HEK293 (cell line): ENCODE measurements around the gene TNFRSF18.

Source experiments
- CTCF ChIA-PET: fragments of 350-600 bp; formaldehyde crosslinking; extraction: SDS; loops from one replicate; lab custom pipeline; 2021; ENCODE audit warnings: antibody characterized with exemption; lab: Yijun Ruan, JAX
- POLR2A ChIA-PET: fragments of 300-600 bp; formaldehyde crosslinking; extraction: SDS; loops from one replicate; lab custom pipeline; 2020; ENCODE audit warnings: antibody characterized with exemption, inconsistent platforms; lab: Yijun Ruan, JAX
- H3K27ac ChIP-seq: fragments of 200-500 bp; sonication (Bioruptor generic); 2 replicates; pipeline ENCODE4 v1.5.1; 2014; ENCODE audit warnings: low read depth, low read length, control low read depth, inconsistent platforms; ENCODE audit errors: extremely low read depth
- H3K36me3 ChIP-seq, 2 experiments: fragments of 200-500 bp in 1 of 2; sonication (Bioruptor generic) in 1 of 2; 1 replicate in 1 of 2; 2 replicates in 1 of 2; pipeline ENCODE4 v1.5.1; 2014 to 2017; ENCODE audit warnings: inconsistent platforms in 2 of 2, low read length in 2 of 2; ENCODE audit not compliant: control insufficient read depth in 2 of 2, insufficient read depth in 1 of 2
- H3K4me1 ChIP-seq: fragments of 200-500 bp; sonication (Bioruptor generic); 2 replicates; pipeline ENCODE4 v1.5.1; 2014; ENCODE audit warnings: mild to moderate bottlenecking, low read length, inconsistent platforms; ENCODE audit not compliant: control insufficient read depth, insufficient read depth
- H3K4me3 ChIP-seq: 2 replicates; pipeline ENCODE4 v1.5.1; 2011; ENCODE audit warnings: low read depth, mild to moderate bottlenecking, control low read depth, low read length, moderate library complexity
- H3K9me3 ChIP-seq: fragments of 200-500 bp; sonication (Bioruptor generic); 2 replicates; pipeline ENCODE4 v1.5.1; 2014; ENCODE audit warnings: low read depth, low read length, inconsistent platforms; ENCODE audit not compliant: control insufficient read depth, insufficient read depth
- BCL11A ChIP-seq: fragments of 450-650 bp; formaldehyde crosslinking; IDR thresholded peaks from 2 replicates; pipeline ENCODE4 v1.5.1; 2016; ENCODE audit warnings: low read depth, missing biosample characterization, missing genetic modification characterization
- KLF8 ChIP-seq: fragments of 450-650 bp; formaldehyde crosslinking; IDR thresholded peaks from 2 replicates; pipeline ENCODE4 v1.5.1; 2016; ENCODE audit warnings: missing biosample characterization, missing genetic modification characterization
- REPIN1 ChIP-seq: fragments of 450-650 bp; formaldehyde crosslinking; IDR thresholded peaks from 2 replicates; pipeline ENCODE4 v1.5.1; 2017; ENCODE audit warnings: missing biosample characterization, missing genetic modification characterization, low read depth
- SALL2 ChIP-seq: fragments of 450-650 bp; formaldehyde crosslinking; IDR thresholded peaks from 2 replicates; pipeline ENCODE4 v1.5.0; 2017; ENCODE audit warnings: missing biosample characterization, mild to moderate bottlenecking, missing genetic modification characterization, borderline replicate concordance
- ZFP69B ChIP-seq: fragments of 450-650 bp; formaldehyde crosslinking; IDR thresholded peaks from 2 replicates; pipeline ENCODE4 v1.5.1; 2016; ENCODE audit warnings: missing biosample characterization, missing genetic modification characterization
- ZNF138 ChIP-seq: fragments of 450-650 bp; formaldehyde crosslinking; IDR thresholded peaks from 2 replicates; pipeline ENCODE4 v1.5.1; 2016; ENCODE audit warnings: missing biosample characterization, missing genetic modification characterization, borderline replicate concordance
- ZNF19 ChIP-seq: fragments of 450-650 bp; formaldehyde crosslinking; IDR thresholded peaks from 2 replicates; pipeline ENCODE4; 2016; ENCODE audit warnings: missing biosample characterization, missing genetic modification characterization, low read depth
- ZNF223 ChIP-seq: fragments of 450-650 bp; formaldehyde crosslinking; IDR thresholded peaks from 2 replicates; pipeline ENCODE4 v1.5.1; 2016; ENCODE audit warnings: missing biosample characterization, missing genetic modification characterization
- ZNF404 ChIP-seq: fragments of 450-650 bp; formaldehyde crosslinking; IDR thresholded peaks from 2 replicates; pipeline ENCODE4 v1.5.1; 2017; ENCODE audit warnings: missing biosample characterization, missing genetic modification characterization
- ZNF433 ChIP-seq: fragments of 450-650 bp; formaldehyde crosslinking; IDR thresholded peaks from 2 replicates; pipeline ENCODE4 v1.5.1; 2016; ENCODE audit warnings: missing biosample characterization, missing genetic modification characterization, low read depth
- ZNF501 ChIP-seq: fragments of 450-650 bp; formaldehyde crosslinking; IDR thresholded peaks from 2 replicates; pipeline ENCODE4 v1.5.1; 2016; ENCODE audit warnings: missing biosample characterization, missing genetic modification characterization
- ZNF843 ChIP-seq: fragments of 450-650 bp; formaldehyde crosslinking; IDR thresholded peaks from 2 replicates; pipeline ENCODE4 v1.5.1; 2016; ENCODE audit warnings: missing biosample characterization, missing genetic modification characterization
- TF ChIP-seq, protein P1 (sequence below): fragments of 450-650 bp; formaldehyde crosslinking; IDR thresholded peaks from 2 replicates; pipeline ENCODE4 v1.5.1; 2016; ENCODE audit warnings: missing biosample characterization, missing genetic modification characterization
- TF ChIP-seq, protein P2 (sequence below): fragments of 450-650 bp; formaldehyde crosslinking; IDR thresholded peaks from 2 replicates; pipeline ENCODE4 v1.5.1; 2016; ENCODE audit warnings: missing biosample characterization, missing genetic modification characterization
- TF ChIP-seq, protein P3 (sequence below): fragments of 450-650 bp; formaldehyde crosslinking; IDR thresholded peaks from 2 replicates; pipeline ENCODE4 v1.5.1; 2016; ENCODE audit warnings: missing biosample characterization, missing genetic modification characterization
- TF ChIP-seq, protein P4 (sequence below): fragments of 450-650 bp; formaldehyde crosslinking; IDR thresholded peaks from 2 replicates; pipeline ENCODE4 v1.5.1; 2016; ENCODE audit warnings: missing biosample characterization, missing genetic modification characterization, borderline replicate concordance
- TF ChIP-seq, protein P5 (sequence below): fragments of 450-650 bp; formaldehyde crosslinking; IDR thresholded peaks from 2 replicates; pipeline ENCODE4 v1.5.1; 2016; ENCODE audit warnings: missing biosample characterization, missing genetic modification characterization
- TF ChIP-seq, protein P6 (sequence below): fragments of 450-650 bp; IDR thresholded peaks from 2 replicates; pipeline ENCODE4 v1.5.1; 2018; ENCODE audit warnings: missing biosample characterization, missing genetic modification characterization

The TNFRSF18 gene

DNA sequence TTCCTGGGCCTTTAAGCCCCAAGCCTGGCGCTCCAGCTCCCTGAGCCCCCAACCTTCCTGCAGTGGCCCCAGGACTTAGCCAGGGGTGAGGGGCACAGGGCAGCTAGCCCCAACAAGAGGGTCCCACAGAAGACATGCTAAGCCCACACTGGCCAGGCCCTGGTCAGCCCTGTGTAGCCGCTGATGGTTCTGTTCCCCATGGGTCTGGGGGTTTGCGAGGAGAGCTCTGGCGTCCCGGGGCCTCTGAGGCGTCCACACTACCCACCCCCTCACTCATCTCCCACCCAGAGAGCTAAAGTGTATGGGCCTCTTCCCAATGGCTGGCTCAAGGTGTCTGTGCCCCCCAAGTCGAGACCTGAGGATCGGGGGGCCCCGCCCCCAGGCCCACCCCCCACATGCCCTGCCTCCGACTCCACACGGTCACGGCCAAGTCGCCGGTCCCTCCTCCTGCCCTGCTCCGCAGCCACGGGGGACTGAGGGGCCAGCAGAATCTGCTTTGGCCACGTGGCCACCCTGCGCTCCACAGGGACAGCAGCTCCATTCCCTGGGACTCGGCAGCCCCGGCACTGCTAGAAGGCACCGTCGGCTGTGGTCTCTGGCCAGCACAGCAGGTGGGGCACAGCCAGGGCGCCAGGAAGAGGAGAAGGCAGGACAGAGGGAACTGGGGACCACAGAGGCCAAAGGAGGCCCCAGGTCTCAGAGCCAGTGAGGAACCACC lies 7.8 kb downstream of the TNFRSF18 start (continued):
- TF ChIP-seq, protein P1, sequence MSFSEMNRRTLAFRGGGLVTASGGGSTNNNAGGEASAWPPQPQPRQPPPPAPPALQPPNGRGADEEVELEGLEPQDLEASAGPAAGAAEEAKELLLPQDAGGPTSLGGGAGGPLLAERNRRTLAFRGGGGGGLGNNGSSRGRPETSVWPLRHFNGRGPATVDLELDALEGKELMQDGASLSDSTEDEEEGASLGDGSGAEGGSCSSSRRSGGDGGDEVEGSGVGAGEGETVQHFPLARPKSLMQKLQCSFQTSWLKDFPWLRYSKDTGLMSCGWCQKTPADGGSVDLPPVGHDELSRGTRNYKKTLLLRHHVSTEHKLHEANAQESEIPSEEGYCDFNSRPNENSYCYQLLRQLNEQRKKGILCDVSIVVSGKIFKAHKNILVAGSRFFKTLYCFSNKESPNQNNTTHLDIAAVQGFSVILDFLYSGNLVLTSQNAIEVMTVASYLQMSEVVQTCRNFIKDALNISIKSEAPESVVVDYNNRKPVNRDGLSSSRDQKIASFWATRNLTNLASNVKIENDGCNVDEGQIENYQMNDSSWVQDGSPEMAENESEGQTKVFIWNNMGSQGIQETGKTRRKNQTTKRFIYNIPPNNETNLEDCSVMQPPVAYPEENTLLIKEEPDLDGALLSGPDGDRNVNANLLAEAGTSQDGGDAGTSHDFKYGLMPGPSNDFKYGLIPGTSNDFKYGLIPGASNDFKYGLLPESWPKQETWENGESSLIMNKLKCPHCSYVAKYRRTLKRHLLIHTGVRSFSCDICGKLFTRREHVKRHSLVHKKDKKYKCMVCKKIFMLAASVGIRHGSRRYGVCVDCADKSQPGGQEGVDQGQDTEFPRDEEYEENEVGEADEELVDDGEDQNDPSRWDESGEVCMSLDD (tag by site-specific recombination) = no peak
- TF ChIP-seq ZNF138 (tag by site-specific recombination) (no peak), SALL2 (tag by site-specific recombination) (no peak), ZNF19 (no peak)
- TF ChIP-seq, protein P2, sequence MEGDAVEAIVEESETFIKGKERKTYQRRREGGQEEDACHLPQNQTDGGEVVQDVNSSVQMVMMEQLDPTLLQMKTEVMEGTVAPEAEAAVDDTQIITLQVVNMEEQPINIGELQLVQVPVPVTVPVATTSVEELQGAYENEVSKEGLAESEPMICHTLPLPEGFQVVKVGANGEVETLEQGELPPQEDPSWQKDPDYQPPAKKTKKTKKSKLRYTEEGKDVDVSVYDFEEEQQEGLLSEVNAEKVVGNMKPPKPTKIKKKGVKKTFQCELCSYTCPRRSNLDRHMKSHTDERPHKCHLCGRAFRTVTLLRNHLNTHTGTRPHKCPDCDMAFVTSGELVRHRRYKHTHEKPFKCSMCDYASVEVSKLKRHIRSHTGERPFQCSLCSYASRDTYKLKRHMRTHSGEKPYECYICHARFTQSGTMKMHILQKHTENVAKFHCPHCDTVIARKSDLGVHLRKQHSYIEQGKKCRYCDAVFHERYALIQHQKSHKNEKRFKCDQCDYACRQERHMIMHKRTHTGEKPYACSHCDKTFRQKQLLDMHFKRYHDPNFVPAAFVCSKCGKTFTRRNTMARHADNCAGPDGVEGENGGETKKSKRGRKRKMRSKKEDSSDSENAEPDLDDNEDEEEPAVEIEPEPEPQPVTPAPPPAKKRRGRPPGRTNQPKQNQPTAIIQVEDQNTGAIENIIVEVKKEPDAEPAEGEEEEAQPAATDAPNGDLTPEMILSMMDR (tag by site-specific recombination) = no peak
- TF ChIP-seq, protein P3, sequence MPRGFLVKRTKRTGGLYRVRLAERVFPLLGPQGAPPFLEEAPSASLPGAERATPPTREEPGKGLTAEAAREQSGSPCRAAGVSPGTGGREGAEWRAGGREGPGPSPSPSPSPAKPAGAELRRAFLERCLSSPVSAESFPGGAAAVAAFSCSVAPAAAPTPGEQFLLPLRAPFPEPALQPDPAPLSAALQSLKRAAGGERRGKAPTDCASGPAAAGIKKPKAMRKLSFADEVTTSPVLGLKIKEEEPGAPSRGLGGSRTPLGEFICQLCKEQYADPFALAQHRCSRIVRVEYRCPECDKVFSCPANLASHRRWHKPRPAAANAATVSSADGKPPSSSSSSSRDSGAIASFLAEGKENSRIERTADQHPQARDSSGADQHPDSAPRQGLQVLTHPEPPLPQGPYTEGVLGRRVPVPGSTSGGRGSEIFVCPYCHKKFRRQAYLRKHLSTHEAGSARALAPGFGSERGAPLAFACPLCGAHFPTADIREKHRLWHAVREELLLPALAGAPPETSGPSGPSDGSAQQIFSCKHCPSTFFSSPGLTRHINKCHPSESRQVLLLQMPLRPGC (tag by site-specific recombination) = no peak
- TF ChIP-seq, protein P4, sequence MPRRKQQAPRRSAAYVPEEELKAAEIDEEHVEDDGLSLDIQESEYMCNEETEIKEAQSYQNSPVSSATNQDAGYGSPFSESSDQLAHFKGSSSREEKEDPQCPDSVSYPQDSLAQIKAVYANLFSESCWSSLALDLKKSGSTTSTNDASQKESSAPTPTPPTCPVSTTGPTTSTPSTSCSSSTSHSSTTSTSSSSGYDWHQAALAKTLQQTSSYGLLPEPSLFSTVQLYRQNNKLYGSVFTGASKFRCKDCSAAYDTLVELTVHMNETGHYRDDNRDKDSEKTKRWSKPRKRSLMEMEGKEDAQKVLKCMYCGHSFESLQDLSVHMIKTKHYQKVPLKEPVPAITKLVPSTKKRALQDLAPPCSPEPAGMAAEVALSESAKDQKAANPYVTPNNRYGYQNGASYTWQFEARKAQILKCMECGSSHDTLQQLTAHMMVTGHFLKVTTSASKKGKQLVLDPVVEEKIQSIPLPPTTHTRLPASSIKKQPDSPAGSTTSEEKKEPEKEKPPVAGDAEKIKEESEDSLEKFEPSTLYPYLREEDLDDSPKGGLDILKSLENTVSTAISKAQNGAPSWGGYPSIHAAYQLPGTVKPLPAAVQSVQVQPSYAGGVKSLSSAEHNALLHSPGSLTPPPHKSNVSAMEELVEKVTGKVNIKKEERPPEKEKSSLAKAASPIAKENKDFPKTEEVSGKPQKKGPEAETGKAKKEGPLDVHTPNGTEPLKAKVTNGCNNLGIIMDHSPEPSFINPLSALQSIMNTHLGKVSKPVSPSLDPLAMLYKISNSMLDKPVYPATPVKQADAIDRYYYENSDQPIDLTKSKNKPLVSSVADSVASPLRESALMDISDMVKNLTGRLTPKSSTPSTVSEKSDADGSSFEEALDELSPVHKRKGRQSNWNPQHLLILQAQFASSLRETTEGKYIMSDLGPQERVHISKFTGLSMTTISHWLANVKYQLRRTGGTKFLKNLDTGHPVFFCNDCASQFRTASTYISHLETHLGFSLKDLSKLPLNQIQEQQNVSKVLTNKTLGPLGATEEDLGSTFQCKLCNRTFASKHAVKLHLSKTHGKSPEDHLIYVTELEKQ (tag by site-specific recombination) = no peak

DNA sequence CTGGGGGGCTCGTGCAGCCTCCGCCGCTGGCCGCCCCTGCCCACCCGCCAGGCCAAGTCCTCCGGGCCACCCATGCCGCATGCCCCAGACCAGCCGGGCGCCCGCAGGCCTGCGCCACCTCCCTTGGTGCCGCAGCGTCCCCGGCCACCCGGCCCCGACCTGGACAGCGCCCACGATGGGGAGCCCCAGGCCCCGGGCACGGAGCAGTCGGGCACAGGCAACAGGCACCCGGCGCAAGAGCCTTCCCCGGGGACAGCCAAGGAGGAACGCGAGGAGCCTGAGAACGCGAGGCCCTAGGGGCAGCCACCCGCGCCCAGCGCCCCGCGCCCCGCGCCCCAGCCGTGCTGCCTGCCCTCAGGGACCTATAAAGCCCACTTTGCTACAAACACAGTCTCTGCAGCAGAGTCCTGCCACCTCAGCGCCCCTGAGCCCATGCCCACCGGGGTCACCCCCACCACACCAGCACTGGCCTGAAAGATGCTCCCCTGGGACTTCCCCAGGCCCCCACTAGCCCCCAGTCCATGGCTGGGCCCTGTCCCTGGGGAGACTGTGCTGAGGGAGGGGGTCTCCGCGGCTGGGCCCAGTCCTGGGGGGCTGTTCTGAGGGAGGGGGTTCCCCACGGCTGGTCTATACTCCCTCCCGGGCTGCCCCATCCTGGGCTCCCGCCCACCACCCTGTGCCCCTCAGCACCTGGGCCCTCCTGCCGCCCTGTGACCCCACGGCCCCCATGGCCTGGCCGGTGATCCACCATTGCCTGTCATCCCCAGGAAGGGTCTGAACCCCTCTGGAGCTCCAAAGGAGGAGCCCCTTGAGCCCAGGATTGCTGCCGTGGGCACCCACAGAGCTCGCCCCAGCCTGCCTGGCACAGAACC lies 8.6 kb downstream of the TNFRSF18 start:
- TF ChIP-seq ZNF843 (tag by site-specific recombination) = no peak
- no peak for TF ChIP-seq ZNF223 (tag by site-specific recombination)
- no peak for TF ChIP-seq BCL11A (tag by site-specific recombination)
- TF ChIP-seq REPIN1 (tag by site-specific recombination) = no peak
- TF ChIP-seq, protein P5, sequence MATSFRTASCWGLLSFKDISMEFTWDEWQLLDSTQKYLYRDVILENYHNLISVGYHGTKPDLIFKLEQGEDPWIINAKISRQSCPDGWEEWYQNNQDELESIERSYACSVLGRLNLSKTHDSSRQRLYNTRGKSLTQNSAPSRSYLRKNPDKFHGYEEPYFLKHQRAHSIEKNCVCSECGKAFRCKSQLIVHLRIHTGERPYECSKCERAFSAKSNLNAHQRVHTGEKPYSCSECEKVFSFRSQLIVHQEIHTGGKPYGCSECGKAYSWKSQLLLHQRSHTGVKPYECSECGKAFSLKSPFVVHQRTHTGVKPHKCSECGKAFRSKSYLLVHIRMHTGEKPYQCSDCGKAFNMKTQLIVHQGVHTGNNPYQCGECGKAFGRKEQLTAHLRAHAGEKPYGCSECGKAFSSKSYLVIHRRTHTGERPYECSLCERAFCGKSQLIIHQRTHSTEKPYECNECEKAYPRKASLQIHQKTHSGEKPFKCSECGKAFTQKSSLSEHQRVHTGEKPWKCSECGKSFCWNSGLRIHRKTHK = no peak
- TF ChIP-seq ZNF501 (tag by site-specific recombination) = no peak
- no peak for TF ChIP-seq ZNF404
- TF ChIP-seq KLF8 (tag by site-specific recombination) = no peak
- TF ChIP-seq, protein P6, sequence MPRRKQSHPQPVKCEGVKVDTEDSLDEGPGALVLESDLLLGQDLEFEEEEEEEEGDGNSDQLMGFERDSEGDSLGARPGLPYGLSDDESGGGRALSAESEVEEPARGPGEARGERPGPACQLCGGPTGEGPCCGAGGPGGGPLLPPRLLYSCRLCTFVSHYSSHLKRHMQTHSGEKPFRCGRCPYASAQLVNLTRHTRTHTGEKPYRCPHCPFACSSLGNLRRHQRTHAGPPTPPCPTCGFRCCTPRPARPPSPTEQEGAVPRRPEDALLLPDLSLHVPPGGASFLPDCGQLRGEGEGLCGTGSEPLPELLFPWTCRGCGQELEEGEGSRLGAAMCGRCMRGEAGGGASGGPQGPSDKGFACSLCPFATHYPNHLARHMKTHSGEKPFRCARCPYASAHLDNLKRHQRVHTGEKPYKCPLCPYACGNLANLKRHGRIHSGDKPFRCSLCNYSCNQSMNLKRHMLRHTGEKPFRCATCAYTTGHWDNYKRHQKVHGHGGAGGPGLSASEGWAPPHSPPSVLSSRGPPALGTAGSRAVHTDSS (tag by site-specific recombination) = no peak
- TF ChIP-seq ZFP69B (tag by site-specific recombination) = no peak
- TF ChIP-seq ZNF433 (tag by site-specific recombination) = no peak
- ChIA-PET CTCF (no interaction called here), POLR2A (interaction anchor here (0.9 kb wide), 1 partner anchor 17 kb away, joined by 3 read pairs; no protein-coding TSS in a partner anchor)
- H3K36me3 ChIP-seq = no peaks in the 10 kb centered on the region
- H3K4me3 ChIP-seq = no peak overlapping the region
- no peak overlapping the region for H3K27ac ChIP-seq
- no peaks in the 10 kb centered on the region for H3K9me3 ChIP-seq
- no peaks in the 10 kb centered on the region for H3K4me1 ChIP-seq
